Posterior vena cava (tissue), 2 donors: ENCODE results near the gene KDM4C. TPM values are rescaled to one million over a fixed set of nuclear protein-coding genes. Genes with fewer than 3 reads are reported as not detected.

Experiments
- DNase-seq: peaks from one replicate; pipeline ENCODE4 v3.0.0-alpha.2; 2020; ENCODE audit warnings: low spot score
- intact Hi-C, 2 donors: fragments of 100-400 bp; cut with DNase I; formaldehyde crosslinking; loops; one replicate each; pipeline versions ENCODE4 v1.14.1 to v1.14.2; 2022 to 2023
- total RNA-seq, 2 donors: library from RNA; stranded (reverse); fragmentation: NEBNext Ultra II Directional; extraction: Animal tissue kit (Norgen Biotek cat#: 25700); gene quantifications; one replicate each; pipeline ENCODE4 v1.2.1, GENCODE V29; 2021
- donor health status: DM: yes; HTN: yes; CAD: no.
- donor health status: DM: yes; HTN: yes; CAD: no.

The KDM4C gene
- total RNA-seq, 2 donors from 2014 or later, result 31.1 to 36.7 TPM

DNA sequence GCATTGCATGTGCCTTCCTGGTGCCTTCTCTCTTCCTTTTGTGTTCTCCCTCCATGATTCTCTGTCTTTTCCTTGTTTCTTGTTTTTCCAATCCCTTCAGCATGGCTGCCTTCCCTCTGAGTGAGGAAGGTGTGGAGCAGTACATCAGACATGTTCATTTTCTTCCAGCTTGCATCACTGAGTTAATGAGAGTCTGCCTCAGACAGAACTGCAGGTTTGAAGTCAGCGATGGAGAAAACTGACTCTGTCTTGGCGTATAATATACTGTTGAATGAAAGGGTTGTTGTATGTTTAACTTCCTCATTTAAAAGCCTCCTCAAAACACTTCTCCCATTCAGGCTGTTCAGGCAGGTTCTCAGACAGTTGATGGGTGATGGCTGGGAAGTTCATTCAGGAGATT lies 129.3 kb downstream of the KDM4C start:
- intact Hi-C loops, result no loop called here
- DNase-seq, result no peak

DNA sequence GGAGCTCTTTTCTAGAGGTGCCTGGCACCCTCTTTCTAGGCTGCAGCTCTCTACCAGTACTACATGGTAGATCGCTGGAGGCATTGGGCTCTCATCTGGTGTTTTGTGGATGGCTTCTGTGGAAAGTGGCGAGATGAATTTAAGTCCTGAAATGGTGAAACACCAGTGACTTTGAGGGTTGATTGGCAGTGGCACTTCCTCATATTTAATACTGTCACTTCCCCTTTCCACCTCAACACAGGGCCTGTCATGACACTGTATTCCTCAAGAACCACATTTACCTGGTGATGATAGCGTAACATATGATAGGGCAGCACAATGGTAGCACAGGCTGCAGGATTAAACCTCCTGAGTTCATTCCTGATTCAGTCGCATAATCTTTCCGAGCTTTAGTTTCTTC lies 132.1 kb downstream of the KDM4C start:
- intact Hi-C loops, result no loop called here
- no peak for DNase-seq

DNA sequence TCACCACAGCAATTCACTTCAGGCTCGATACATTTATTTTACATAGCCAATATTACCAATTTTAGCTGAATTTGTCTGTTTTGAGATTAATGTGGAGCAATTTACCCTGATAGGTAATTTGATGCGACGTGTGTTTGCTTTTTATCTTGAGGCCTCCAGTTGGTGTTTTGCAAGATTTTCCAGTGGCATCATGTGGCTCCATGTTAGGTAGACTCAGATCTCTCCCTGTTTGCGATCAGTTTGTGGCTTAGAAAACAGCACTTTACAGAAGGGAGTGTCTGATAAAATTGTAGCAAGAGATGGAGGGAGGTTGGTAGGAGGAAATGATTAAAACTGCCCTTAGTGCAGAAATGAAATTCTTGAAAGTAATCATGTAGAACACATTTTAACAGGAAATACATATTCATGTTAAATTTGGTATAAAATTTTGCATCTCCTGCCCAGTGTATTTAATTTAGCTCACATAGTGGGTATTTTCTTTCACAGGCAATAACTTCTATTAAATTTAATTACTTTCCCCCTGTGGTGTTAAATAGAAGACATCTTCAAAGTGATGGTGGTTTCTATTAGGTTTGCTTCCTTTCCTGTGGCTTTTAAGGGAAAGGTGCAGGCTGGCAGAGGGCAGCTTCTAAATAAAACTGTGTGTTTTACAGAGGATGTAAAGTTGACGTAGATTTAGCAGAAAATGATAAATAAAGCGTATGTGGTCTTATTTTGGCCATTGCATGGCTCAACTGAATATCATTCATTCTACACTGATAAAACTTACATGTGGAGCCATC lies 135.8 kb downstream of the KDM4C start:
- intact Hi-C loops, result no loop called here
- no peak for DNase-seq

GRCh38 chr9:6894135-6894534 lies 136.4 kb downstream of the KDM4C start:
- intact Hi-C loops, result no loop called here
- DNase-seq, result no peak

DNA sequence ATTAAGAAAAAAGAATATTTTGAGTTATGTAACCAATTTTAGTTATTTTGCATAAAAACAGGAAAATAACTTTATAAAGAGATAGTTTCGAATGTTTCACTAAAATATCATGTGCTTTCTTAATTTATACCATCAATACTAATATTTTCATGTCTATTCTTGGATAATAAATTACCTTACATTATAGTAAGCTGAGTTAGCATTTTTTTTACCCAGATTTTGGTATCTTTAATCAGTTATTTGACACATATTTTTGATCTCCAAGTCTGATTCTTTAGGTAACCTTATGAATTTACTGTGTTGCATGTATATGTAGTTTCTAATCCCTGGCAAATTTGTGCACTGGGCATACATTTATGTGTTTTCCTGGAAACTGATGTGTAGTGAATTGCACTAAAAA lies 138.0 kb downstream of the KDM4C start:
- intact Hi-C loops, result no loop called here
- no peak for DNase-seq

- no peak for DNase-seq
- intact Hi-C loops, result no loop called here
Observed at GRCh38 chr9:6896562-6896961, 138.8 kb downstream of the KDM4C start.

- intact Hi-C loops, result no loop called here
- DNase-seq, result no peak
Observed at GRCh38 chr9:6897207-6897822, 139.5 kb downstream of the KDM4C start.

- intact Hi-C loops, result no loop called here
- no peak for DNase-seq
Observed at GRCh38 chr9:6897898-6898302, 140.1 kb downstream of the KDM4C start.

DNA sequence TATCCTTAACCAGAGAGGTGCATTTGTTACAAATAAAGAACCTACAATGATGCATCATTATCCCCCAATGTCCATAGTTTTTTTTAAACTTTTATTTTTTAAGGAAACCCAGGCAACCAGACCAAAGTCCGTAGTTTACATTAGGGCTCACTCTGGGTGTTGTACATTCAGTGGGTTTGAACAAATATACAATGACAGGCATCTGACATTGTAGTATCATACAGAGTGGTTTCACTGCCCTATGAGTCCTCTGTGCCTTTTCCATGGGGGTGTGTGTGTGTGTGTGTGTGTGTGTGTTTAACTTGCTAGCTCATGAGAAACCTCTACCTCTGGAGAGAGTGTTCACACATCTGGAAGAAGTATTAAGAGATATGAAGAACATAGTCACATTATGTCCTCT lies 141.5 kb downstream of the KDM4C start:
- intact Hi-C loops, result no loop called here
- DNase-seq, result no peak

- DNase-seq, result no peak
- intact Hi-C loops, result no loop called here
Observed at GRCh38 chr9:6900440-6900883, 142.7 kb downstream of the KDM4C start.

DNA sequence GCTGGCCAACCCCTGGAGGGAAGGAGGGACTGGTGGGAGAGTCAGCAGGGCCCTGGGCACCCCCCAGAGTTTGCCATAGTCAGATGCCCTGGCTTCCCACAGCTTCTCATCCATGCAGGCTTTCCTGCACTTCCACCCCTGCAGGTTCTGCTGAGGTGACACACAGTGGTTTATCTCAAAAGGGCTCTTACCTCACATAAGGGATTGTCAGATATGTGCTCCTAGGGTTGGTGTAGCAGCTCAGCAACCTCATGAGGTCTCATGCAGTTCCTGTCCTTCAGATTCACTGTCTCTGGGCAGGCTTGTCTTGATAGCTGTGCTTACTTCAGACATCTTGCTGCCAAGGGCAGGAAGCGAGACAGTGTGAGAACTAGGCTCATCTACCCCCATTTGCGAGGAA lies 143.4 kb downstream of the KDM4C start:
- intact Hi-C loops, result no loop called here
- DNase-seq, result no peak

DNA sequence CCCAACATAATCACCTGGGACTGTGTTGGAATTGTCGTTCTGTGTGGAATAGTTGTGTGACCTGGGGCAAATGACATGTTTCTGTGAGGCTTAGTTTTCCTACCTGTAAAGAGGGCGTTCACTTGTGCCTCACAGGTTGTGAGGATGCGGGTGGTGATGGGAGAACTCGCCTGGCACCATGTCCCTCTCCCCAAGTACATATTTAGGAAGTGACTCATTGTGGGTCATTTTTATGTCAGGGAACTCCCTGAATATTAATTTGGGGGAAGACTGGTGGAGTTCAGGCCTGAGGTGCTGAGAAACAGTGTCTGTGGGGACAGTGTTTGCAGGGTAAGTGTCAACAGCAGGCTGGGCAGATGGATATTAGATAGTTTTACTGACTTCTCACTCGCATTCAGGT lies 144.7 kb downstream of the KDM4C start:
- no peak for DNase-seq
- intact Hi-C loops, result no loop called here

- intact Hi-C loops, result no loop called here
Observed at GRCh38 chr9:6904371-6904770, 146.6 kb downstream of the KDM4C start.

GRCh38 chr9:6905850-6906375 lies 148.1 kb downstream of the KDM4C start:
- intact Hi-C loops, result no loop called here

More at GRCh38 chr9:6904371-6904770, 146.6 kb downstream of the KDM4C start:
- no peak for DNase-seq

DNA sequence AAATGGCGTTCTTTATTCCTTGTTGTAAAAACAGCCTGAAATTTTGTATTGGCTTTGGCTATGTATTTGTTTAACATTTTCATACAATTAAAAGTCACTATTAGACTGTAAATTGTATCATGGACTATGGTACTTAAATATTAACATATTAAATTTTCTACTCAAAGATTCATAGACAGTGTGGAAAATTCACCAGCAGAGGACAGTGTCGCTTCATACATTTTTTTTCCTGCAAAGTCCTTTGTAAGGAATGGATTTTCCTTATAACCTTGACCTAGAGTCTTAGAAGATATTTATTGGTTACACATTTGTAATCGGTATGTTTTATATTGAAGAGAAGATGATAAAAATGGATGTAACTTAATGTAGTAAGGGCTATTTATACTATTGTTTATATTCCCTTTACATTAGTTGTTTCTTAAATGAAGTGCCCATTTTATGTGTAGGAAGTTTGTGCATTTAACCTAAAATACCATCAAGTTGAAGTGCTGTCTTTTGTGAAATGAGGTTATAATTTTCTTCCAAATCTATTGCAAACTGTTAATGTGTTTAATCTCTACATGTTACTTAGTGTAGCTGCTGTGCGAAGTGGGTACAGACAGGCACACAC lies 150.1 kb downstream of the KDM4C start:
- intact Hi-C loops, result no loop called here
- no peak for DNase-seq

More at GRCh38 chr9:6905850-6906375, 148.1 kb downstream of the KDM4C start:
- DNase-seq, result no peak

DNA sequence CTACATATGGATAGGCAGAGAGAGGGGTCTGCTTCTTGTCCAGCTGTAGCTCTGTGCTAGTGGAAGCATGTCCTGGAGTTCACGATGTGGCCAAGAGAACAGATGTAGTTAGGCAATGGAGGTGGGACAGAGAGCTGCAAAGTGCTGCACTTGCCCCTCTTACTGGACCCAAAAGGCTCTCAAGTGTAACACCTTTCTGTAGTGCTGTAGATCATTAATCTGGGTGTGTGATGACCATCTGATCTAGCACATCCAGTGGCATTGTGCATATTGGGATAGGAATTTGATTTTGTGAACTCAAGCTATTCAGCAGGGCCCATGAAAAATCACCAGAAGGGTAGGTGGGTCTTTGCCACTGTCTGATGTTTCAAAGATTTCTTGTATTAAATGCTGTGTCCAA lies 151.4 kb downstream of the KDM4C start:
- intact Hi-C loops, result no loop called here

GRCh38 chr9:6910032-6910431 lies 152.3 kb downstream of the KDM4C start:
- intact Hi-C loops, result no loop called here
- DNase-seq, result no peak

More for the DNA sequence above, 151.4 kb downstream of the KDM4C start:
- DNase-seq, result no peak

- DNase-seq, result no peak
- intact Hi-C loops, result no loop called here
Observed at GRCh38 chr9:6910497-6910896, 152.7 kb downstream of the KDM4C start.

DNA sequence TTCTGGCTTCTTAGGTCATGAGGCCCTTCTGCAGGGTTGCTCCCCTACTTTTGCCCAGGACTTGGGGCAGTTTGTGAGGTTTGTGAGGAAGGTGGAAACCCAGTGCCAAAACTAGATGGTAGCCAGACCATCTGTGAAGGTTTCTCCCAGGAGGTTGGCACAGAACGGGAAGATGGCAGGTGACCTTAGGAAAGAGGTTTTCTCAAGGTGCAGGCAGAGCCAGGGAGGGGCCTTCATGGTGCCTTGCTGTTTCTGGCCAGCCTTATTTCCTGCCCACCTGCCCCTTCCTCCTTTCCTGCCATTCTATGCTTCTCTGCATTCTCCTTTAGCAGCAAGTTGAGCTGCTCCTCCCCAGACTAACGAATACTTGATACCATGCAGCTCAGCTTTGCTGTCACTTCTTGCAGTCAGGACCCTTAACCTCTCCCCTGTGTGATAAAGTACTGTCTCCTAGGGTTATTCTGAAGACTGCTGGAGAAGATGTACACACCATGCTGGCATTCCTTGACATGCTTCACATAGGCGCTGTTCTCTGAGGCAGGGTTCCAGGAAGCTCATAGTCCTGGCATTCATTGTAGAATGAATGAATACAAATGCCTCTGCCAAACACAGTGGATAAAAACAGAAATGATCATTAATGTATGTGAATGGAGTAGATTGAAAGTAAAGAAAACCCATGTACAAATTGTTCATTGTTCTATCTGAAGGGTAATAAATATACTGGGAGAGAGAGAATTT lies 154.3 kb downstream of the KDM4C start:
- intact Hi-C loops, result no loop called here
- no peak for DNase-seq

DNA sequence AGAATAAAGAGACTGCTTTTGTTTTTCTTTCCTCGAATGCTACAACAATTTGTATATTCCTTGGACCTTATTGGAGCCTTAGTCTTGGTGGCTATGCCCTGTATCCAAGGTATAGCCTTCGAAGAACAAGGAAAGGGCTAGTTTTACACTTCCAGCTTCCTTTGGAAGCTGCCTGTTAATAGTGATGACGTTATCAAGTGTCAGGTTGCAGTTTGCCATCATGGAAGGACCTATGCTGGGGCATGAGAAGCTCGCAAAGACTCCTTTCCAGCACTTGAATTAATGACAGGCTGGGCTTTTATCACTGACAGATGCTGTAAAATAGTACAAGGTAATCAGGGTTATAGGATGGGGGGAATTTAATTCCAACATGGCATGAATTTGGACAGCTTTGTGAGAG lies 157.9 kb downstream of the KDM4C start:
- no peak for DNase-seq
- intact Hi-C loops, result no loop called here
